Amygdala (tissue), 56 donors: Measurements from ENCODE around the gene ZFAND6.
"Not testable (repeated sequence)": the region's sequence is repeated elsewhere in the genome, so short reads cannot be mapped to it uniquely, and the experiment has no call there.

Experiments used
- DNase-seq, 56 donors: peaks; one replicate each; lab custom pipeline; 2025; lab: John Stamatoyannopoulos, UW

The ZFAND6 gene

GRCh38 chr15:80093854-80094418, 34.5 kb downstream of the ZFAND6 start:
- no peak for DNase-seq

GRCh38 chr15:80095511-80095910, 36.0 kb downstream of the ZFAND6 start:
- DNase-seq: no peak

- no peak for DNase-seq
Observed at GRCh38 chr15:80095969-80096368, 36.5 kb downstream of the ZFAND6 start.

- no peak for DNase-seq
Observed at GRCh38 chr15:80098341-80098740, 38.9 kb downstream of the ZFAND6 start.

- no peak for DNase-seq
Observed at GRCh38 chr15:80099241-80099640, 39.8 kb downstream of the ZFAND6 start.

GRCh38 chr15:80099662-80100061, 40.2 kb downstream of the ZFAND6 start:
- not testable (repeated sequence) for DNase-seq

- no peak for DNase-seq
Observed at GRCh38 chr15:80100247-80100646, 40.8 kb downstream of the ZFAND6 start.

GRCh38 chr15:80105193-80105592, 45.7 kb downstream of the ZFAND6 start:
- DNase-seq: no peak

- DNase-seq: no peak
Observed at GRCh38 chr15:80105595-80105994, 46.1 kb downstream of the ZFAND6 start.

- no peak for DNase-seq
Observed at GRCh38 chr15:80106051-80106450, 46.6 kb downstream of the ZFAND6 start.

GRCh38 chr15:80107204-80107603, 47.7 kb downstream of the ZFAND6 start:
- DNase-seq: no peak

GRCh38 chr15:80107774-80108173, 48.3 kb downstream of the ZFAND6 start:
- no peak for DNase-seq

- DNase-seq: no peak
Observed at GRCh38 chr15:80109388-80109787, 49.9 kb downstream of the ZFAND6 start.

- DNase-seq: no peak
Observed at GRCh38 chr15:80110920-80111319, 51.4 kb downstream of the ZFAND6 start.

GRCh38 chr15:80114114-80114513, 54.6 kb downstream of the ZFAND6 start:
- DNase-seq: no peak

GRCh38 chr15:80115021-80115420, 55.5 kb downstream of the ZFAND6 start:
- DNase-seq: no peak

GRCh38 chr15:80118956-80119355, 59.5 kb downstream of the ZFAND6 start:
- no peak for DNase-seq

GRCh38 chr15:80120636-80121035, 61.2 kb downstream of the ZFAND6 start:
- DNase-seq: no peak

GRCh38 chr15:80121546-80121945, 62.1 kb downstream of the ZFAND6 start:
- DNase-seq: no peak

- no peak for DNase-seq
Observed at GRCh38 chr15:80123034-80123433, 63.6 kb downstream of the ZFAND6 start.

GRCh38 chr15:80127253-80127652, 67.8 kb downstream of the ZFAND6 start:
- DNase-seq: not testable (repeated sequence)

- DNase-seq: no peak
Observed at GRCh38 chr15:80127911-80128310, 68.4 kb downstream of the ZFAND6 start.

- DNase-seq: no peak
Observed at GRCh38 chr15:80132382-80132781, 72.9 kb downstream of the ZFAND6 start.
